Gastrocnemius medialis (tissue), 4 donors: ENCODE measurements around the gene HSPA9.

Experiments
- POLR2A ChIP-seq, 2 donors: fragments of 450-650 bp; IDR thresholded peaks; one replicate each; pipeline ENCODE4 v1.6.1; 2017; ENCODE audit warnings: antibody characterized with exemption in 2 of 2, mild to moderate bottlenecking in 2 of 2, moderate library complexity in 2 of 2
- TF ChIP-seq, protein P1 (sequence below), 5 experiments: fragments of 450-650 bp in 3 of 5; fragments of 200-600 bp in 2 of 5; sonication (generic) in 2 of 5; IDR thresholded peaks in 4 of 5; conservative IDR thresholded peaks in 1 of 5; 1 replicate in 4 of 5; 2 replicates in 1 of 5; pipeline ENCODE4 v1.5.1; 2016 to 2019; ENCODE audit warnings: antibody characterized with exemption in 5 of 5, mild to moderate bottlenecking in 3 of 5, moderate library complexity in 3 of 5

DNA sequence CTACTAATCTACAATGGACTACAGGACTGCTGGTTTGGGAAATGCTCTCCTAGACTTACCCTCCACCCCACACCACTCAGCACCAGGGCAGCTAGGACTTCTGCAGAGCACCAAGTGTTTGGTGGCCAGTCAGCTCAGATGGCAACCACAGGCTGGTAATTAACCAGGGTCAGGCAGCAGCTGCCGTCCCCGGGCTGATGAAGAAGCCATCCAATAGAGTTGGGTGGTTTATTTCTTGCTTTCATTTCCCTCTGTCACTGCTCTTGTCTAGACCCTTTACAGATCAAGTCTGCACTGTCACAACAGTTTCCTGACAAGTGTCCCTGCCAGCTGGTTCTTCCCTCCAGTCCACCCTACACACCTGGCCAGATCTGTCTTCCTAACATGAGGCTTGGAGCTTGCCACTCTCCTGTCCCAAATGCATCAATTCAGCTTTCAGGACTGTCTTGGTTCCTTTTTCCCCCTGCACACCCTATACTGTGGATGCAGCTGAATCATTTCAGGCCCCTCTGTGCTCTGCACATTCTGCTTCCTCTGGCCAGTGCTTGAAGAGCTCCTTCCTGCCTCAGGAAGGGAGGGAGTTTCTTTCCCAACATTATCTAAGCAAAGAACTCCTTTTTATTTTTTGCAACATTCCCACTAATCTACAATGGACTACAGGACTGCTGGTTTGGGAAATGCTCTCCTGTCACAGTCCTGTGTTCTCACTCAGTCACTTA, 30.2 kb upstream of the HSPA9 start:
- TF ChIP-seq, protein P1, sequence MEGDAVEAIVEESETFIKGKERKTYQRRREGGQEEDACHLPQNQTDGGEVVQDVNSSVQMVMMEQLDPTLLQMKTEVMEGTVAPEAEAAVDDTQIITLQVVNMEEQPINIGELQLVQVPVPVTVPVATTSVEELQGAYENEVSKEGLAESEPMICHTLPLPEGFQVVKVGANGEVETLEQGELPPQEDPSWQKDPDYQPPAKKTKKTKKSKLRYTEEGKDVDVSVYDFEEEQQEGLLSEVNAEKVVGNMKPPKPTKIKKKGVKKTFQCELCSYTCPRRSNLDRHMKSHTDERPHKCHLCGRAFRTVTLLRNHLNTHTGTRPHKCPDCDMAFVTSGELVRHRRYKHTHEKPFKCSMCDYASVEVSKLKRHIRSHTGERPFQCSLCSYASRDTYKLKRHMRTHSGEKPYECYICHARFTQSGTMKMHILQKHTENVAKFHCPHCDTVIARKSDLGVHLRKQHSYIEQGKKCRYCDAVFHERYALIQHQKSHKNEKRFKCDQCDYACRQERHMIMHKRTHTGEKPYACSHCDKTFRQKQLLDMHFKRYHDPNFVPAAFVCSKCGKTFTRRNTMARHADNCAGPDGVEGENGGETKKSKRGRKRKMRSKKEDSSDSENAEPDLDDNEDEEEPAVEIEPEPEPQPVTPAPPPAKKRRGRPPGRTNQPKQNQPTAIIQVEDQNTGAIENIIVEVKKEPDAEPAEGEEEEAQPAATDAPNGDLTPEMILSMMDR (IDR thresholded peaks at IDR 0.05 in 4 of 5, conservative IDR thresholded peaks at IDR 0.05 in 1 of 5) = no peak
- TF ChIP-seq POLR2A (IDR thresholded peaks at IDR 0.05) = no peak
